NCI-H1048 (cell line): ENCODE measurements around the gene CYP27A1.

Source experiments
- DNase-seq: peaks from one replicate; lab custom pipeline; 2025; lab: John Stamatoyannopoulos, UW

CYP27A1 gene

GRCh38 chr2:218858671-218859555 is 77.0 kb downstream of the CYP27A1 start:
- DNase-seq = no peak

GRCh38 chr2:218859556-218859987 is 77.6 kb downstream of the CYP27A1 start, which contains the start of gene WNT6:
WNT6 (plus strand) TSS chr2:218859805; CDS start chr2:218860038, 233 bp downstream.
- no peak for DNase-seq

DNA sequence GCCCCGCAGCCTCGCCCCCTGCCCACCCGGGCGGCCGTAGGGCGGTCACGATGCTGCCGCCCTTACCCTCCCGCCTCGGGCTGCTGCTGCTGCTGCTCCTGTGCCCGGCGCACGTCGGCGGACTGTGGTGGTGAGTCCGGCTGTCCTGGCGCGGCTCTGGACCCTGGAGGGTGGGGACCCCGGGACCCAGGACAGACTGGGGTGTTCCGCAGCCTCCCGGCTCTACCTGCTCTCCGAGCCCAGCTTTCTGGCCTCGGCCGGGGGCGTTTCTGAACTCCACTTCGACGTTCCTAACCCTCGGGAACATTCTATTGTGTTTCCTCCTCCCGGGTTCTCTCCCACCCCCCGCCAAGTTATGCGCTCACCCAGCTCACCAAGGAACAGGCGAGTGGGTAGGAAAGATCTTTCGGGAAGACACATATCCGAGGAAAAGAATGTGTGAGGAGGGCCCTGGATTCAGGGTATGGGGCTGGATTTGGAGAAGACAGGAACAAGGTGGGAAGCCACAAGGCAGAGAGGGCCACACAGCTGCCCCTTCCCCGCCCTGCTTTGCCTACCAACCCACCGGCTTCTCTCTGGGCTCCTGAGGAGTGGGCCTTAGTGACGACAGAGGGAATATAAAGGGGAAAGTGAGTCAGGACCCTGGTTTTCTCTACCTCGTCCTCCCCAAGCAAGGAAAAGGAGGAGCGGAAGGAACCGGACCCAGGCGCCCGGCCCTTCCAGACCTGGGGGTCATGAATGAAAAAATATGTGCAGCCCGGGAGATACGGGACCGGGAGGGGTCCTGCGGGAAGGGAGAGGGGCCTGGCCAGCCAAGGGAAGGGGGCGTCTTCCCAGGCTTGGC is 78.3 kb downstream of the CYP27A1 start:
- DNase-seq = no peak

DNA sequence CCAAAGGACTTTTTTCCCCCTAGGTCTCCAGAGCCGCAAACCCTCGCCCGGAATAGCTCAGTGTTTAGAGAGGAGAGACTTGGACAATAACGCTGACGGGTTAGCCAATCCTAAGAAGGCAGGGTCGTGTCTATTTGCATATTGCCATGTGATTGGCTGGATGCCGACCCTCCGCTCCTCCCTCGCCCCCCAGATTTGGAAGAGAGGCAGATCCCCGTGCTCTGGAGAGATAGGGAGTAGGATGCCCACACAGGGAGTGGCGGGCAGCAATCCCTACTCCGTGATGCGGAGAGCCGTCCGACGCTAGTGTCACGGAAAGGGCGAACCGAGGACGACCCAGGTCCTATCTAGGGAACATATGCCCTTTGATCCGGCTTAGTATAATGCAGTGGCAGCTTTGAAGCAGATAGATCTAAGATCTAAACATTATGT is 79.0 kb downstream of the CYP27A1 start:
- DNase-seq = peak; percentile 84

- DNase-seq = no peak
Observed at GRCh38 chr2:218861645-218862318, 79.8 kb downstream of the CYP27A1 start.

DNA sequence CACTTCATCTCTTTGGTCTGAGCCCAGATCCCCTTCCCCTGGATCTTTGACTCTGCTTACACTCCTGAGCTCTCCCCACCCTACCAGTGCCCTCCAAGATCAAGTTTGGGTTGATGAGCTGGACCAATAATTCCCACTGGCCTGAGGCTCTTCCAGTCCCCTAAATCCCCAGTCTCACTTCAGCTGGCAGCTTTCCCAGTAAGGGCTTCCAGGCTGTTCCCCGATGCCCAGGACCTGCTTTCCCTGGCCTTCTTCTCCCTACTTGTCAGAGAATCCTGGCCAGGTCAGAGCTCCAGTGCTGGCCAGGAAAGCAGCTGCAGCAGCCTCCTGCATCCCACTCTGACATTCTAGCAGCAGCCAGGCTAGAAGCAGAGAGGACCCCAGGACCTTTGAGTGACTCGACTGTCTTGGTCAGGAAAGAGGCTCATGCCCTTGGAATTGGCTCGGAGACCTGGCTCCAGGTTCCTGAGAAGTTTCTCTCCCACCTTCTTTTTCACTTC is 81.1 kb downstream of the CYP27A1 start:
- no peak for DNase-seq
